ENCODE data around the gene DUSP12.

The DUSP12 gene, protein sequence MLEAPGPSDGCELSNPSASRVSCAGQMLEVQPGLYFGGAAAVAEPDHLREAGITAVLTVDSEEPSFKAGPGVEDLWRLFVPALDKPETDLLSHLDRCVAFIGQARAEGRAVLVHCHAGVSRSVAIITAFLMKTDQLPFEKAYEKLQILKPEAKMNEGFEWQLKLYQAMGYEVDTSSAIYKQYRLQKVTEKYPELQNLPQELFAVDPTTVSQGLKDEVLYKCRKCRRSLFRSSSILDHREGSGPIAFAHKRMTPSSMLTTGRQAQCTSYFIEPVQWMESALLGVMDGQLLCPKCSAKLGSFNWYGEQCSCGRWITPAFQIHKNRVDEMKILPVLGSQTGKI

DNA sequence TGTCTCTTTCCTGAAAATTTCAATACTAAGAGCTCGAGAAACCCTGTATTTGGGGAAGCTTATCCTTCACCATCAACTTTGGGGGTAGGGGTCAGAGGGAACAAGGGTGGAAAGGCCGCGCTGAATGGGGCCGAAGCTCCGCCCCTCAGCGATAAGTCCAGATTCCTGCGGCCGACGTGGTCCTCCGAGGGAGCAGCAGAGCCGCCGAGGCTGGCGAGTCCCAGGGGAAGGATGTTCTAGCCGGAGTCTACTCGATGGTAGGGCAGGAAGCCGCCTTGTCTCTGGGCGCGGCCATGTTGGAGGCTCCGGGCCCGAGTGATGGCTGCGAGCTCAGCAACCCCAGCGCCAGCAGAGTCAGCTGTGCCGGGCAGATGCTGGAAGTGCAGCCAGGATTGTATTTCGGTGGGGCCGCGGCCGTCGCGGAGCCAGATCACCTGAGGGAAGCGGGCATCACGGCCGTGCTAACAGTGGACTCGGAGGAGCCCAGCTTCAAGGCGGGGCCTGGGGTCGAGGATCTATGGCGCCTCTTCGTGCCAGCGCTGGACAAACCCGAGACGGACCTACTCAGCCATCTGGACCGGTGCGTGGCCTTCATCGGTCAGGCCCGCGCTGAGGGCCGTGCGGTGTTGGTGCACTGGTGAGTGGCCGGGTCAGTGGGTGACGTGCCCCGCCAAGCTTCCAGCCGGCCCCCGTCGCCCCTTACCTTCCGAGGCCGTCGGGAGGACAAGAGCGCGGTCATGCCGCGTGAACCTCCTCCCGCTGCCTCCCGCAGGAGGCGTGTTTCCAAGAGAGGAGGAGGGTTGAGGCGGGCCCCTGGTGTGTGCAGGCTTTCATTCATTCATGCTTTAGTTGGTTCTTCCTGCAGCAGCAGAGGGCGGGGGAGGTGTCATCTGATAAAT is at the start of gene DUSP12:
Gene DUSP12, plus strand, starts transcription at position 278 of the 899 bp plus-strand sequence. Its CDS starts 16 bp downstream, at position 294.
- Histone ChIP-seq H2AFZ (ENCODE audit: low read length, unreplicated experiment) (peak within 1 kb of the TSS; percentile 65), H3K36me3 (ENCODE audit: insufficient read depth, low read length) (peaks cover 26% of the 10 kb centered on the region), H3K27ac (ENCODE audit: low read depth, low read length) (peak within 1 kb of the TSS; percentile 86), H3K79me2 (ENCODE audit: control insufficient read depth, insufficient read depth, low read length, unreplicated experiment) (peaks cover 28% of the 10 kb centered on the region), H3K4me1 (ENCODE audit: control insufficient read depth, insufficient read depth, low read length, unreplicated experiment) (peaks cover 13% of the 10 kb centered on the region), H3K4me3 (ENCODE audit: low read depth, low read length) (peak within 1 kb of the TSS; percentile 88), H3K27me3 (ENCODE audit: insufficient read depth, low read length) (no peaks in the 10 kb centered on the region)

DNA sequence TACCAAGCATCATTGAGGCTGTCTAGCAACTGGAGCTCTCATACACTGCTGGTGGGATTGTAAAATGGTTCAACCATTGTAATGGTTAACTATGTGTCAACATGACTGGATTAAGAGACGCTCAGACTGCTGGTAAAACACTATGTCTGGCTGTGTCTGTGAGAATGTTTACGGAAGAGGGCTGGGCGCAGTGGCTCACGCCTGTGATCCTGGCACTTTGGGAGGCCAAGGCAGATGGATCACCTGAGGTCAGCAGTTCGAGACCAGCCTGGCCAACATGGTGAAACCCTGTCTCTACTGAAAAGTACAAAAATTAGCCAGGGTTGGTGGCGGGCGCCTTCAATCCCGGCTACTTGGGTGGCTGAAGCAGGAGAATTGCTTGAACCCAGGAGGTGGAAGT is 47.3 kb upstream of the DUSP12 start:
- H3K27ac ChIP-seq (ENCODE audit: low read depth, low read length) = no peak overlapping the region
- no peaks in the 10 kb centered on the region for H3K36me3 ChIP-seq (ENCODE audit: insufficient read depth, low read length)
- H2AFZ ChIP-seq (ENCODE audit: low read length, unreplicated experiment) = no peak overlapping the region
- no peaks in the 10 kb centered on the region for H3K79me2 ChIP-seq (ENCODE audit: control insufficient read depth, insufficient read depth, low read length, unreplicated experiment)
- peaks cover 16% of the 10 kb centered on the region for H3K4me1 ChIP-seq (ENCODE audit: control insufficient read depth, insufficient read depth, low read length, unreplicated experiment)
- H3K27me3 ChIP-seq (ENCODE audit: insufficient read depth, low read length) = no peaks in the 10 kb centered on the region
- H3K4me3 ChIP-seq (ENCODE audit: low read depth, low read length) = no peak overlapping the region

- H3K79me2 ChIP-seq (ENCODE audit: control insufficient read depth, insufficient read depth, low read length, unreplicated experiment) = no peaks in the 10 kb centered on the region
- H3K27ac ChIP-seq (ENCODE audit: low read depth, low read length) = peak overlapping the region; percentile 93
- H2AFZ ChIP-seq (ENCODE audit: low read length, unreplicated experiment) = no peak overlapping the region
- no peak overlapping the region for H3K4me3 ChIP-seq (ENCODE audit: low read depth, low read length)
- peaks cover 18% of the 10 kb centered on the region for H3K4me1 ChIP-seq (ENCODE audit: control insufficient read depth, insufficient read depth, low read length, unreplicated experiment)
- no peaks in the 10 kb centered on the region for H3K27me3 ChIP-seq (ENCODE audit: insufficient read depth, low read length)
- H3K36me3 ChIP-seq (ENCODE audit: insufficient read depth, low read length) = no peaks in the 10 kb centered on the region
Observed at GRCh38 chr1:161705537-161705936, 44.0 kb upstream of the DUSP12 start.

- H3K79me2 ChIP-seq (ENCODE audit: control insufficient read depth, insufficient read depth, low read length, unreplicated experiment) = no peaks in the 10 kb centered on the region
- H3K4me3 ChIP-seq (ENCODE audit: low read depth, low read length) = no peak overlapping the region
- peak overlapping the region; percentile 93 for H3K27ac ChIP-seq (ENCODE audit: low read depth, low read length)
- no peaks in the 10 kb centered on the region for H3K36me3 ChIP-seq (ENCODE audit: insufficient read depth, low read length)
- no peaks in the 10 kb centered on the region for H3K27me3 ChIP-seq (ENCODE audit: insufficient read depth, low read length)
- peaks cover 18% of the 10 kb centered on the region for H3K4me1 ChIP-seq (ENCODE audit: control insufficient read depth, insufficient read depth, low read length, unreplicated experiment)
- peak overlapping the region; percentile 73 for H2AFZ ChIP-seq (ENCODE audit: low read length, unreplicated experiment)
Observed at GRCh38 chr1:161706113-161706481, 43.5 kb upstream of the DUSP12 start.

DNA sequence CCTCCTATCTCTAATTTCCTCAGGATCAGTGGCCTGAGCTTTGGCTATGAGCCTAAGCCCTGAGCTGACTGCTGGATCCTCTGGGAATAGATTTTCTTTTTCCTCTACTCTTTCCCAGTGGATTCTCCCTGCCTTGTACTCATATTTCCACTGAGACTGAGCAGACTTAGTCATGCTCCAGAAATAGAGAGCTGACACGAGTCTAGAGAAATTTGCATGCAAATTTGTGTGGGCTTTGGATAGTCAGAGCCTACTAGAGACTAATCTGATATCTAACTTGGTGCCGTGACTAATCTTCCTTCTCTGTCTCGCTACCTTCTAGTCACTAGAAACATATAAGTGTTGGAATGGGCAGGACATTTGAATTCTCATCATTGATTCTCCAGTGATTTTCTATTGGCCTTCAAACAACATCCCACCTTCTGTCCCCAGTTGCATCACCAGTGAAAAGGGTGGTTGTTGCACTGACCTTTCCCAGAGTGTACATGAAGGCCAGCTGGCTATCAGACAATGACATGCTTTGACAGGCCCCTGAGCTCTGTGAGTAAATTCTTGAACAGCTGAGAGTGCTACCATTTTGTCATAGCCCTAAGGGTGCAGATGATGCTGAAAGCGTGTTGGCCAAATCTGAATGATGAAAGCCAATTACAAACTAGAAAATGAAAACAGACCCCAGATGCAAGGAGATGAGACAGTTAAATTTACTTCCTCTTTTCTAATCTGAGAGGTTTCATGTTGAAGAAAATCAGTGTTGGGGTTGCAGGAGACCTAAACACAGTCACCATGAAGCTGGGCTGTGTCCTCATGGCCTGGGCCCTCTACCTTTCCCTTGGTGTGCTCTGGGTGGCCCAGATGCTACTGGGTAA is 42.9 kb upstream of the DUSP12 start, which contains the start of gene FCRLA:
Gene FCRLA, plus strand, starts transcription at position 748 of the 866 bp plus-strand sequence. Its CDS starts 36 bp downstream, at position 784.
- Histone ChIP-seq H3K79me2 (ENCODE audit: control insufficient read depth, insufficient read depth, low read length, unreplicated experiment) (no peaks in the 10 kb centered on the region), H3K27ac (ENCODE audit: low read depth, low read length) (peak within 1 kb of the TSS; percentile 93), H3K4me3 (ENCODE audit: low read depth, low read length) (peak within 1 kb of the TSS; percentile 37; the same call in 1 of the 2 replicates), H3K4me1 (ENCODE audit: control insufficient read depth, insufficient read depth, low read length, unreplicated experiment) (peaks cover 18% of the 10 kb centered on the region), H3K36me3 (ENCODE audit: insufficient read depth, low read length) (no peaks in the 10 kb centered on the region), H2AFZ (ENCODE audit: low read length, unreplicated experiment) (peak within 1 kb of the TSS; percentile 73), H3K27me3 (ENCODE audit: insufficient read depth, low read length) (no peaks in the 10 kb centered on the region)

DNA sequence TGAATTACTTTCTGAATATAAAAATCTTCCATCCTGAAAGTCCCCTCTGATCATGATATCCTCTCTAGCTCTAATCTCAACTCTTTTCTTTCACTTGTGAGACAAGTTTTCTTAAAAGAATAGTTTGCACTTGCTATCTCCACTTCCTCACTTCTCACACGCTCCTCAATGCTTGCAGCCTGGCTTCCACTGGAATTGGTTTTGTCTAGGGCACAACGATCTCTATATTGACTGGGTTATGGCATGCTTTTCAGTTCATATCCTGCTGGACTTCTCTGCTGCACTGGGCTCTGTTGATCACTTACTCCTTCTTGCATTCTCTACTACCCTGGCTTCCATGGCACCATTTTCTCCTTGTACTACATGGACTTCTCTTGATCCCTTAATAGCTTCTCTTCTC is 42.1 kb upstream of the DUSP12 start:
- no peak overlapping the region for H3K4me3 ChIP-seq (ENCODE audit: low read depth, low read length)
- no peaks in the 10 kb centered on the region for H3K36me3 ChIP-seq (ENCODE audit: insufficient read depth, low read length)
- H3K4me1 ChIP-seq (ENCODE audit: control insufficient read depth, insufficient read depth, low read length, unreplicated experiment) = peaks cover 18% of the 10 kb centered on the region
- no peaks in the 10 kb centered on the region for H3K27me3 ChIP-seq (ENCODE audit: insufficient read depth, low read length)
- H3K27ac ChIP-seq (ENCODE audit: low read depth, low read length) = peak overlapping the region; percentile 93
- H3K79me2 ChIP-seq (ENCODE audit: control insufficient read depth, insufficient read depth, low read length, unreplicated experiment) = no peaks in the 10 kb centered on the region
- no peak overlapping the region for H2AFZ ChIP-seq (ENCODE audit: low read length, unreplicated experiment)

GRCh38 chr1:161709373-161709772 is 40.2 kb upstream of the DUSP12 start:
- Histone ChIP-seq H3K4me1 (ENCODE audit: control insufficient read depth, insufficient read depth, low read length, unreplicated experiment) (peaks cover 18% of the 10 kb centered on the region), H3K79me2 (ENCODE audit: control insufficient read depth, insufficient read depth, low read length, unreplicated experiment) (no peaks in the 10 kb centered on the region), H3K4me3 (ENCODE audit: low read depth, low read length) (no peak overlapping the region), H3K27me3 (ENCODE audit: insufficient read depth, low read length) (no peaks in the 10 kb centered on the region), H2AFZ (ENCODE audit: low read length, unreplicated experiment) (no peak overlapping the region), H3K27ac (ENCODE audit: low read depth, low read length) (no peak overlapping the region), H3K36me3 (ENCODE audit: insufficient read depth, low read length) (no peaks in the 10 kb centered on the region)

- no peak overlapping the region for H3K4me3 ChIP-seq (ENCODE audit: low read depth, low read length)
- peaks cover 2% of the 10 kb centered on the region; the same call in 1 of the 2 replicates for H3K27me3 ChIP-seq (ENCODE audit: insufficient read depth, low read length)
- H3K79me2 ChIP-seq (ENCODE audit: control insufficient read depth, insufficient read depth, low read length, unreplicated experiment) = no peaks in the 10 kb centered on the region
- H2AFZ ChIP-seq (ENCODE audit: low read length, unreplicated experiment) = no peak overlapping the region
- no peak overlapping the region for H3K27ac ChIP-seq (ENCODE audit: low read depth, low read length)
- H3K36me3 ChIP-seq (ENCODE audit: insufficient read depth, low read length) = no peaks in the 10 kb centered on the region
- peaks cover 16% of the 10 kb centered on the region for H3K4me1 ChIP-seq (ENCODE audit: control insufficient read depth, insufficient read depth, low read length, unreplicated experiment)
Observed at GRCh38 chr1:161710560-161710959, 39.0 kb upstream of the DUSP12 start.

DNA sequence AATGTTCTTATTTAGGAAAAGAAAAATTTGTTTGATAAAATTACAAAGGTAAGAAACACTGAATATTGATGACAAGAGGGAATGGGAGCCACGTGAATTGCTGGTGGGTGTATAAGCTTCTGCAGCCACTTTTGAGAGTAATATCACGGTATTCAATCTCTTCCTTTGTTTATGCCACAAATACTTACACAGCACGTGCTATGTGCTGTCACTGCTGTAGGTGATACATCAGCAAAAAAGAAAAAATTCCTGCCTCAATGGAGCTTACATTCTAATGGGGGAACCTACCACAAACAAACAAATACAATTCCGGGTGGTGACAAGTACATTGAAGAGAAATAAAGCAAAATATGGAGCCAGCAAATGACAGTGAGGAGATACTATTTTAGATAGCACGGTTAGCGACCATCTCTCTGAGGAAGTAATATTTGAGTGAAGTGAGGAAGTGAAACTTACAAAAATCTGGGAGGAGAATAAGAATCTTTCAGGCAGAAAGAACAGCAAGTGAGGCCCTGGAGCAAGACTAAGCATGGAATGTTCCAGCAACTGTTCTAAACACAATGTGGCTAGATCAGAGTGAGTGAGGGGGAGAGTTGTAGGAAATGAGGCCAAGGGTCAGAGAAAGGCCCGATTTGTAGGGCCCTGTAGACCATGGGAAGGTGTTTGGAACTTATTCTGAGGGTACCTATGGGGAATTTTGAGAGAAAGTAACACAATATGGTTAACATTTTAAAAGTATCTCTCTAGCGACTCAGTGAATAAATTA is 30.8 kb upstream of the DUSP12 start:
- Histone ChIP-seq H3K79me2 (ENCODE audit: control insufficient read depth, insufficient read depth, low read length, unreplicated experiment) (no peaks in the 10 kb centered on the region), H3K36me3 (ENCODE audit: insufficient read depth, low read length) (no peaks in the 10 kb centered on the region), H3K4me3 (ENCODE audit: low read depth, low read length) (no peak overlapping the region), H3K4me1 (ENCODE audit: control insufficient read depth, insufficient read depth, low read length, unreplicated experiment) (peaks cover 16% of the 10 kb centered on the region), H2AFZ (ENCODE audit: low read length, unreplicated experiment) (no peak overlapping the region), H3K27ac (ENCODE audit: low read depth, low read length) (no peak overlapping the region), H3K27me3 (ENCODE audit: insufficient read depth, low read length) (peaks cover 4% of the 10 kb centered on the region; the same call in 1 of the 2 replicates)

Data from ACC112 (cell line).